ENCODE results near the gene ITGB5. TPM values are rescaled to one million over a fixed set of nuclear protein-coding genes. Genes with fewer than 3 reads are reported as not detected.
A peak's percentile ranks its signal among the peaks of the same experiment; 100 is the strongest.
"Not testable (repeated sequence)": the region's sequence is repeated elsewhere in the genome, so short reads cannot be mapped to it uniquely, and the experiment has no call there.

Gene ITGB5
- total RNA-seq, 1 donor from 2014 or later: 95.1 TPM

DNA sequence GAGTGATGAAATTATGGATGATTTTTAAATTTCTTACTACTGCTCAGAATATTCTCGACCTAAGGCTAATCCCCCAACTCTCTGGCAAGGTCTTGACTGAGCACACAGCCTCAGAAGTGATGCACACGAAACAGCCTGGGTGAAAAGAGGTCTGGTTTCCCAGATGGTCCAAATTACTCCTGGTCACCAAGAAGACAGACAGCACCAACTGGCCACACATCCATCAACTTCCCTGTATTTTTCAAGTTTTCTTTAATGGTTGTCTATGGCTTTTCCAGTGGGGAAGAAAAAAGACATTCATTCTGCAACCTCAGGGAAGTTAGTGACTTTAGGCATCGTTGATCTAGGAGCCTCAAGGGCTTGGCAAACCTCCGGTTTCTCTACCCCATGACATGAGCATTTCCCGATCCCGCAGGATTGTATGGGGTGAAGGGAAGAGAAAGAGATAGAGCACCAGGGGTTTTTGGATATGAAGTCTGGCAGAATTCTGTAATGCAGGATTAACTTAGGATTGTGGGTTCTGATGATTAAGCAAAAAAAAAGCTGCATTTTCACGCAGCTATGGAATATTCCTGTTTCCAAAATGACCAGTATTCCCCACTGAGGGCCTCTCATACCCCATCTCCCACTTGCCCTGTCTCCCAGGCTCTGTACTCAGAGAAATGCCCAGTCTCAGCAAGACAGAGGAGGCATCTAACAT is 94.7 kb downstream of the ITGB5 start:
- Histone ChIP-seq H3K27ac (no peak overlapping the region), H3K4me1 (peaks cover 15% of the 10 kb centered on the region), H3K9me3 (no peaks in the 10 kb centered on the region), H3K36me3 (no peaks in the 10 kb centered on the region), H3K27me3 (no peaks in the 10 kb centered on the region), H3K4me3 (no peak overlapping the region)
- DNase-seq (no peak), ATAC-seq (no peak)
- TF ChIP-seq CTCF (IDR thresholded peaks at IDR 0.05): no peak
- intact Hi-C loops (cut with DNase I): no loop called here

- no peak overlapping the region for H3K27ac ChIP-seq
- TF ChIP-seq CTCF (IDR thresholded peaks at IDR 0.05): no peak
- H3K36me3 ChIP-seq: no peaks in the 10 kb centered on the region
- no peaks in the 10 kb centered on the region for H3K9me3 ChIP-seq
- no peak overlapping the region for H3K4me3 ChIP-seq
- H3K27me3 ChIP-seq: no peaks in the 10 kb centered on the region
- DNase-seq: no peak
- intact Hi-C loops (cut with DNase I): no loop called here
- H3K4me1 ChIP-seq: peaks cover 22% of the 10 kb centered on the region
- ATAC-seq: peak; percentile 73
Measured at GRCh38 chr3:124791639-124792151, 95.5 kb downstream of the ITGB5 start.

GRCh38 chr3:124791142-124791541 is 96.0 kb downstream of the ITGB5 start:
- DNase-seq: no peak
- H3K4me1 ChIP-seq: peaks cover 24% of the 10 kb centered on the region
- H3K27me3 ChIP-seq: no peaks in the 10 kb centered on the region
- no peak for TF ChIP-seq CTCF (IDR thresholded peaks at IDR 0.05)
- intact Hi-C loops (cut with DNase I): no loop called here
- no peaks in the 10 kb centered on the region for H3K36me3 ChIP-seq
- H3K4me3 ChIP-seq: no peak overlapping the region
- H3K9me3 ChIP-seq: no peaks in the 10 kb centered on the region
- ATAC-seq: no peak
- no peak overlapping the region for H3K27ac ChIP-seq

DNA sequence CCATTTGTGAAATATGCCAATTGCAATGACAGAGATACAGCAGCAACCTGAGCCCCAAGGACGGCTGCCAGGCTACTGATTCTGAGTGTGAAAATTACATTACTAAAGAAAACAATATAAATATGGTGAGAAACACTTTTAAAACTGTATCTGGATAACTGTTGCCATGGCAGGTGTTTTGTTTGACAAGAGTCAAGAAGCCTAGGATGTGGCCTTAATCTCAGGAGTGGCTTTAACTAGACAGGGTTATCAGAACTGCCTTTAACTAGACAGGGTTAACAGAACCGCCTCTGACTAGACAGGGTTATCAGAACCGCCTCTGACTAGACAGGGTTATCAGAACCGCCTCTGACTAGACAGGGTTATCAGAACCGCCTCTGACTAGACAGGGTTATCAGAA is 98.1 kb downstream of the ITGB5 start:
- intact Hi-C loops (cut with DNase I); H3K9me3 ChIP-seq; H3K36me3 ChIP-seq; DNase-seq; H3K27me3 ChIP-seq; H3K27ac ChIP-seq; ATAC-seq; H3K4me3 ChIP-seq: not testable (repeated sequence)
- peaks cover 24% of the 10 kb centered on the region for H3K4me1 ChIP-seq

DNA sequence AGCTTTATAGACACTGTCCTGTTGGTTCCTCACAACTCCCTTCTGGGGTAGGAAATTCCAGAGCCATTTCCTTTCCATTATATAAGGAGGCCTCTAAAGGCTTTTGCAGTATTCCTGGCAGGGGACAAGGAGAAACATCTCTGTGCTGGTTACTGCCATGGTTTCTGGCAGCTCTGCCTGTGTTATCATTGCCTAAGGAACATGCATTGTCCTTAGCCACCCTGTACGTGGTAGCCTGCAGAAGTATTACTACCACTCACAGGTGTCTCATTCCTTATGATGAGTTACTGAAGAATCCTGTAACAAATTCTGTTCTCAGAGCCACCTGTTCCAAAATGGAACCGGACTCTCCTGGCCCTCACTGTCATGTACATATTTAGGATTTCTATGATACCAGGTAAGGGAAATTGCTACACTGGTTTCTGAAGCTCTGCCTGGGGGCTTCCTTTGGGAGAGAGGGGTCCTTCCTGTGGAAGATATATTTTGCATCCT is 98.9 kb downstream of the ITGB5 start:
- H3K27ac ChIP-seq: no peak overlapping the region
- no peaks in the 10 kb centered on the region for H3K9me3 ChIP-seq
- H3K27me3 ChIP-seq: no peaks in the 10 kb centered on the region
- peaks cover 24% of the 10 kb centered on the region for H3K4me1 ChIP-seq
- ATAC-seq (no peak), DNase-seq (no peak)
- intact Hi-C loops (cut with DNase I): no loop called here
- TF ChIP-seq CTCF (IDR thresholded peaks at IDR 0.05): no peak
- H3K4me3 ChIP-seq: no peak overlapping the region
- H3K36me3 ChIP-seq: no peaks in the 10 kb centered on the region

GRCh38 chr3:124787476-124788195 is 99.5 kb downstream of the ITGB5 start:
- no peaks in the 10 kb centered on the region for H3K9me3 ChIP-seq
- no peaks in the 10 kb centered on the region for H3K27me3 ChIP-seq
- no peak overlapping the region for H3K4me3 ChIP-seq
- ATAC-seq (no peak), DNase-seq (no peak)
- intact Hi-C loops (cut with DNase I): no loop called here
- no peak for TF ChIP-seq CTCF (IDR thresholded peaks at IDR 0.05)
- H3K36me3 ChIP-seq: no peaks in the 10 kb centered on the region
- H3K4me1 ChIP-seq: peaks cover 24% of the 10 kb centered on the region
- H3K27ac ChIP-seq: no peak overlapping the region
